H1 (cell line): ENCODE data around the gene MAGI2. TPM values are rescaled to one million over a fixed set of nuclear protein-coding genes. Genes with fewer than 3 reads are reported as not detected.

Experiments
- CTCF ChIA-PET: fragments of 300-600 bp; sonication (Branson Sonifier 250); formaldehyde crosslinking; loops from one replicate; lab custom pipeline; 2021; ENCODE audit not compliant: partially characterized antibody; lab: Charles Lee
- POLR2A ChIA-PET: fragments of 300-600 bp; sonication (Branson Sonifier 250); formaldehyde crosslinking; loops from one replicate; lab custom pipeline; 2021; ENCODE audit warnings: inconsistent platforms; ENCODE audit not compliant: partially characterized antibody; lab: Charles Lee
- DNase-seq, 2 experiments: peaks; one replicate each; pipeline versions ENCODE4 v3.0.0 to v3.0.0-alpha.2; 2010 to 2022; ENCODE audit warnings: low spot score in 2 of 2, low read depth in 1 of 2, mixed read lengths in 1 of 2
- FAIRE-seq: peaks from 2 replicates; lab custom pipeline; 2011; peaks lifted over from hg19 to GRCh38; lab: Jason Lieb, UNC
- H2AFZ ChIP-seq: 2 replicates; pipeline ENCODE4 v1.8.1; 2012; ENCODE audit warnings: low read length, inconsistent platforms
- H2AK5ac ChIP-seq: 2 replicates; pipeline ENCODE4 v1.6.1; 2013; ENCODE audit warnings: low read depth, low read length
- H2BK120ac ChIP-seq: replicated peaks from 2 replicates; pipeline ENCODE3; 2013; ENCODE audit warnings: low read depth, low read length, inconsistent platforms
- H2BK12ac ChIP-seq: 2 replicates; pipeline ENCODE4 v1.6.1; 2013; ENCODE audit warnings: low read depth, low read length
- H2BK15ac ChIP-seq: 2 replicates; pipeline ENCODE4 v1.6.1; 2013; ENCODE audit warnings: low read length
- H2BK20ac ChIP-seq: 2 replicates; pipeline ENCODE4 v1.6.1; 2013; ENCODE audit warnings: low read length
- H2BK5ac ChIP-seq: 2 replicates; pipeline ENCODE4 v1.6.1; 2013; ENCODE audit warnings: low read depth, low read length
- H3K14ac ChIP-seq: 2 replicates; pipeline ENCODE4 v1.6.1; 2013; ENCODE audit warnings: inconsistent platforms; ENCODE audit not compliant: insufficient read length
- H3K18ac ChIP-seq: 2 replicates; pipeline ENCODE4 v1.6.1; 2013; ENCODE audit warnings: low read length; ENCODE audit errors: extremely low read depth
- H3K23ac ChIP-seq: 2 replicates; pipeline ENCODE4 v1.6.1; 2013; ENCODE audit warnings: inconsistent platforms; ENCODE audit not compliant: insufficient read length
- H3K23me2 ChIP-seq: 2 replicates; pipeline ENCODE4 v1.6.1; 2013; ENCODE audit warnings: low read depth, low read length
- H3K27ac ChIP-seq: 2 replicates; pipeline ENCODE4 v1.6.1; 2011; ENCODE audit warnings: low read depth, low read length, inconsistent platforms
- H3K27me3 ChIP-seq, 4 experiments: replicated peaks in 1 of 4; 1 replicate in 1 of 4; 2 replicates in 3 of 4; pipeline versions ENCODE4 v1.6.1 to v1.8.1; 2011 to 2013; ENCODE audit warnings: low read length in 3 of 4, mild to moderate bottlenecking in 3 of 4, inconsistent platforms in 2 of 4, mixed read lengths in 2 of 4, moderate library complexity in 1 of 4; ENCODE audit not compliant: control insufficient read depth in 3 of 4, insufficient read depth in 3 of 4; ENCODE audit errors: extremely low read depth in 1 of 4
- H3K36me3 ChIP-seq, 4 experiments: 2 replicates each; pipeline versions ENCODE4 v1.6.1 to v1.8.1; 2011 to 2013; ENCODE audit warnings: mild to moderate bottlenecking in 4 of 4, low read length in 3 of 4, moderate library complexity in 2 of 4, control low read depth in 1 of 4, inconsistent platforms in 1 of 4; ENCODE audit not compliant: insufficient read depth in 4 of 4, control insufficient read depth in 2 of 4
- H3K4ac ChIP-seq: replicated peaks from 2 replicates; pipeline ENCODE3; 2013; ENCODE audit warnings: low read length, low read depth, mixed read lengths, inconsistent platforms; ENCODE audit not compliant: insufficient read length
- H3K4me1 ChIP-seq, 4 experiments: replicated peaks in 1 of 4; 1 replicate in 1 of 4; 2 replicates in 3 of 4; pipeline versions ENCODE4 v1.6.1 to v1.8.1; 2011 to 2013; ENCODE audit warnings: low read length in 3 of 4, inconsistent platforms in 2 of 4, mixed read lengths in 1 of 4; ENCODE audit not compliant: insufficient read depth in 4 of 4, control insufficient read depth in 3 of 4
- H3K4me2 ChIP-seq, 2 experiments: 2 replicates each; pipeline versions ENCODE4 v1.6.1 to v1.8.1; 2011 to 2013; ENCODE audit warnings: low read depth in 2 of 2, low read length in 2 of 2, control low read depth in 1 of 2, inconsistent platforms in 1 of 2, mild to moderate bottlenecking in 1 of 2; ENCODE audit not compliant: insufficient read depth in 1 of 2
- H3K4me3 ChIP-seq, 4 experiments: fragments of 200-600, 300-600 bp in 1 of 4; sonication (generic), shearing (Covaris generic), sonication (Bioruptor Twin) in 1 of 4; 2 replicates each; pipeline versions ENCODE4 v1.5.1 to v1.8.1; 2011 to 2016; ENCODE audit warnings: low read length in 4 of 4, low read depth in 3 of 4, control low read depth in 2 of 4, inconsistent platforms in 2 of 4, mild to moderate bottlenecking in 2 of 4, mixed read lengths in 1 of 4, moderate library complexity in 1 of 4; ENCODE audit not compliant: insufficient read depth in 2 of 4; ENCODE audit errors: extremely low read depth in 1 of 4
- H3K56ac ChIP-seq: replicated peaks from 2 replicates; pipeline ENCODE3; 2013; ENCODE audit warnings: low read depth, mild to moderate bottlenecking, mixed read lengths, low read length, inconsistent platforms; ENCODE audit not compliant: insufficient read length
- H3K79me1 ChIP-seq: 2 replicates; pipeline ENCODE4 v1.6.1; 2013; ENCODE audit warnings: low read depth, low read length, control low read depth
- H3K79me2 ChIP-seq, 2 experiments: 2 replicates each; pipeline versions ENCODE4 v1.6.1 to v1.8.1; 2012 to 2013; ENCODE audit warnings: low read length in 2 of 2, mild to moderate bottlenecking in 2 of 2, inconsistent platforms in 1 of 2; ENCODE audit not compliant: insufficient read depth in 2 of 2, control insufficient read depth in 1 of 2
- H3K9ac ChIP-seq, 4 experiments: replicated peaks in 1 of 4; 1 replicate in 1 of 4; 2 replicates in 3 of 4; pipeline versions ENCODE4 v1.6.1 to v1.8.1; 2011 to 2013; ENCODE audit warnings: low read depth in 3 of 4, low read length in 3 of 4, control low read depth in 2 of 4, mild to moderate bottlenecking in 2 of 4, moderate library complexity in 2 of 4, inconsistent platforms in 1 of 4; ENCODE audit errors: extremely low read depth in 1 of 4
- H3K9me3 ChIP-seq, 2 experiments: 2 replicates each; pipeline versions ENCODE4 v1.6.1 to v1.8.1; 2012 to 2013; ENCODE audit warnings: mild to moderate bottlenecking in 2 of 2, moderate library complexity in 2 of 2, control low read depth in 1 of 2, inconsistent platforms in 1 of 2, low read depth in 1 of 2, low read length in 1 of 2, mixed read lengths in 1 of 2; ENCODE audit not compliant: insufficient read depth in 2 of 2
- H4K20me1 ChIP-seq, 2 experiments: replicated peaks in 1 of 2; 2 replicates each; pipeline versions ENCODE3 to v1.8.1; 2011 to 2013; ENCODE audit warnings: inconsistent platforms in 2 of 2, low read length in 2 of 2, mild to moderate bottlenecking in 1 of 2; ENCODE audit not compliant: insufficient read depth in 2 of 2, control insufficient read depth in 1 of 2
- H4K5ac ChIP-seq: 2 replicates; pipeline ENCODE4 v1.6.1; 2013; ENCODE audit warnings: low read length, low read depth, mixed read lengths, inconsistent platforms; ENCODE audit not compliant: insufficient read length
- H4K8ac ChIP-seq: 2 replicates; pipeline ENCODE4 v1.8.0; 2013; ENCODE audit warnings: mild to moderate bottlenecking, moderate library complexity, low read length, inconsistent platforms; ENCODE audit not compliant: insufficient read depth; ENCODE audit errors: extremely low read depth
- H4K91ac ChIP-seq: replicated peaks from 2 replicates; pipeline ENCODE3; 2013; ENCODE audit warnings: low read length, mixed read lengths, inconsistent platforms; ENCODE audit not compliant: insufficient read length
- EZH2 ChIP-seq: fragments of 200-600 bp; sonication (generic); IDR thresholded peaks from 2 replicates; pipeline ENCODE4 v1.7.1; 2012; ENCODE audit warnings: low read depth, mild to moderate bottlenecking, moderate library complexity, low read length, inconsistent platforms; ENCODE audit not compliant: severe bottlenecking
- FOSL1 ChIP-seq: IDR thresholded peaks from 2 replicates; pipeline ENCODE4 v1.6.1; 2011; ENCODE audit warnings: mild to moderate bottlenecking, low read depth, low read length, moderate library complexity; ENCODE audit not compliant: insufficient read depth
- WGBS, 2 experiments: shearing (Covaris generic) in 1 of 2; methylation state at CpG; one replicate each; pipeline versions ENCODE4 v1.1.6 to v1.1.7; 2013 to 2015; ENCODE audit warnings: low lambda C conversion rate in 2 of 2, mixed read lengths in 2 of 2, inconsistent platforms in 1 of 2, low coverage in 1 of 2, missing lambda C conversion rate in 1 of 2; ENCODE audit not compliant: insufficient replicate concordance in 2 of 2, insufficient coverage in 1 of 2, insufficient read length in 1 of 2; ENCODE audit errors: extremely low coverage in 1 of 2, missing lambda C conversion rate in 1 of 2; 5-methylcytosine and 5-hydroxymethylcytosine counted together
- polyA plus RNA-seq, 7 experiments: library from polyadenylated mRNA; depleted of rRNA in 3 of 7; stranded (reverse) in 5 of 7; unstranded in 2 of 7; fragments of >200 nt in 5 of 7; fragments of 200-250 nt in 2 of 7; gene quantifications; 1 replicate in 5 of 7; 2 replicates in 1 of 7; 4 replicates in 1 of 7; pipeline versions ENCODE4 v1.2.1 to v1.2.3, GENCODE V29; 2011 to 2013; ENCODE audit warnings: missing spikeins in 2 of 7, mixed read lengths in 2 of 7
- total RNA-seq: library from RNA; stranded (reverse); fragmentation: NEBNext Ultra II Directional; extraction: Animal tissue kit (Norgen Biotek cat#: 25700); gene quantifications from 2 replicates; pipeline ENCODE4 v1.2.1, GENCODE V29; 2021

The MAGI2 gene
- total and polyA plus RNA-seq, 2 of the 8 experiments (the other 6 are each of a cell fraction or from before 2014, with no cell fraction given), result 6.0 to 27.3 TPM

DNA sequence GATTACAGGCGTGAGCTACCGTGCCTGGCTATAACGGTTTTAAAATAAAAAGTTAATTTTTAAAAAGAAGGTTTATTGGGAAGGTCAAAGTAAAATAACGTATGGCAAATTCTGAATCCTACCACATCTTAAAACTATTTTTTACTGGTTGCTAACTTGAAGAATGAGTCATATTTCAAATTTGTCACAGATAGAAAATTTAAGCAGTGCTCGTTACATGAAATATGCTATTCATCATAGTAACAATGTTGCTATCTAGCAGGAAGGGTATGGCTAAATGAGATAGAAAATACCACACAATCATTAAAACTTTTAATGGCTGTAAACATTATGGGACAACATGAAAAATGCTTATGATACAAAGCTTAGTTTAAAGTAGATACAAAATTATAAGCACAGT, 1154.4 kb downstream of the MAGI2 start:
- no peak overlapping the region for H3K4me3 ChIP-seq
- no peak overlapping the region for H2AK5ac ChIP-seq
- no peak overlapping the region for H3K14ac ChIP-seq
- DNase-seq (no peak), FAIRE-seq (no peak)
- H4K8ac ChIP-seq, result no peak overlapping the region
- H3K9me3 ChIP-seq, result no peaks in the 10 kb centered on the region
- WGBS, 2 experiments, result 98 to 100% methylated on average over 1 to 5 of the region's 5 CpGs
- H3K4me1 ChIP-seq, result no peaks in the 10 kb centered on the region
- no peak overlapping the region for H3K27ac ChIP-seq
- H3K18ac ChIP-seq, result no peak overlapping the region
- H3K9ac ChIP-seq, result no peak overlapping the region
- H3K79me2 ChIP-seq, result no peaks in the 10 kb centered on the region
- H3K36me3 ChIP-seq, result no peaks in the 10 kb centered on the region
- no peak overlapping the region for H2BK120ac ChIP-seq
- no peak overlapping the region for H3K23ac ChIP-seq
- H4K91ac ChIP-seq, result no peak overlapping the region
- no peak overlapping the region for H3K4me2 ChIP-seq
- ChIA-PET POLR2A (no interaction called here), CTCF (interaction anchor here (0.6 to 1.0 kb wide), 3 partner anchors 12 to 73 kb away, joined by 3 to 4 read pairs (median 3); no protein-coding TSS in a partner anchor)
- H2AFZ ChIP-seq, result no peak overlapping the region
- no peak overlapping the region for H3K4ac ChIP-seq
- no peak overlapping the region for H2BK5ac ChIP-seq
- H4K5ac ChIP-seq, result no peak overlapping the region
- no peaks in the 10 kb centered on the region for H4K20me1 ChIP-seq
- H2BK15ac ChIP-seq, result no peak overlapping the region
- no peaks in the 10 kb centered on the region for H3K23me2 ChIP-seq
- H3K79me1 ChIP-seq, result no peaks in the 10 kb centered on the region
- H3K27me3 ChIP-seq, result no peaks in the 10 kb centered on the region
- no peak overlapping the region for H2BK12ac ChIP-seq
- no peak overlapping the region for H3K56ac ChIP-seq
- no peak overlapping the region for H2BK20ac ChIP-seq
- TF ChIP-seq FOSL1, result no peak
- TF ChIP-seq EZH2, result no peak
